LoVo (cell line): ENCODE measurements around the gene KLHL25.
"Not testable (repeated sequence)": the region's sequence is repeated elsewhere in the genome, so short reads cannot be mapped to it uniquely, and the experiment has no call there.

Source experiments
- DNase-seq: peaks from one replicate; pipeline ENCODE4 v3.0.0-alpha.2; 2016; ENCODE audit warnings: low spot score

The KLHL25 gene

GRCh38 chr15:85804481-85805170 is 9.9 kb upstream of the KLHL25 start:
- DNase-seq, result no peak

GRCh38 chr15:85802617-85803016 is 7.9 kb upstream of the KLHL25 start:
- DNase-seq, result not testable (repeated sequence)

- DNase-seq, result peak; percentile 93
These were observed 5.9 kb upstream of the KLHL25 start for GRCh38 chr15:85800478-85801123.

GRCh38 chr15:85796371-85796770 is 1.6 kb upstream of the KLHL25 start:
- DNase-seq, result not testable (repeated sequence)

GRCh38 chr15:85795337-85796305 is 896 bp upstream of the KLHL25 start:
- no peak for DNase-seq

- DNase-seq, result peak; percentile 30
These were observed 806 bp downstream of the KLHL25 start for GRCh38 chr15:85793641-85794597.

- DNase-seq, result no peak
These were observed 1.7 kb downstream of the KLHL25 start for GRCh38 chr15:85792912-85793590.

GRCh38 chr15:85792102-85792731 is 2.5 kb downstream of the KLHL25 start:
- DNase-seq, result no peak

GRCh38 chr15:85789496-85789875 is 5.2 kb downstream of the KLHL25 start:
- no peak for DNase-seq

- no peak for DNase-seq
These were observed 5.8 kb downstream of the KLHL25 start for GRCh38 chr15:85788771-85789495.

- DNase-seq, result no peak
These were observed 8.0 kb downstream of the KLHL25 start for GRCh38 chr15:85786781-85787114.

- peak; percentile 17 for DNase-seq
These were observed 8.6 kb downstream of the KLHL25 start for GRCh38 chr15:85785887-85786780.

GRCh38 chr15:85782064-85782463 is 12.7 kb downstream of the KLHL25 start:
- no peak for DNase-seq

- no peak for DNase-seq
These were observed 13.6 kb downstream of the KLHL25 start for GRCh38 chr15:85781099-85781498.

GRCh38 chr15:85780225-85780985 is 14.3 kb downstream of the KLHL25 start:
- no peak for DNase-seq

- no peak for DNase-seq
These were observed 15.5 kb downstream of the KLHL25 start for GRCh38 chr15:85779249-85779648.

- no peak for DNase-seq
These were observed 16.5 kb downstream of the KLHL25 start for GRCh38 chr15:85778107-85778776.
